ENCODE measurements around the gene LILRA1. TPM values are rescaled to one million over a fixed set of nuclear protein-coding genes. Genes with fewer than 3 reads are reported as not detected.

Gene LILRA1
- total RNA-seq, 1 experiment from 2014 or later = not detected

- no peak overlapping the region for H2AFZ ChIP-seq (ENCODE audit: low read depth, low read length, poor library complexity, severe bottlenecking)
- H3K4me3 ChIP-seq (replicated peaks in 1 of 2; ENCODE audit: low read depth in 1 of 2, low read length in 2 of 2) = no peak overlapping the region
- RAD21 ChIA-PET (ENCODE audit: low non-redundant PET in 1 of 2, low total read pairs in 2 of 2, uncharacterized antibody in 2 of 2, unreplicated experiment in 2 of 2) = no interaction called here
- no peak for DNase-seq (ENCODE audit: low read depth, low spot score)
- H3K36me3 ChIP-seq (ENCODE audit: control insufficient read depth in 1 of 2, insufficient read depth in 2 of 2, low read length in 2 of 2) = no peaks in the 10 kb centered on the region
- TF ChIP-seq CBX3 (IDR thresholded peaks at IDR 0.05; ENCODE audit: low read depth) = no peak
- no peak for TF ChIP-seq POLR2A (IDR thresholded peaks at IDR 0.05; ENCODE audit: borderline replicate concordance, extremely low read depth, insufficient read depth, insufficient read length)
- TF ChIP-seq YY1 (IDR thresholded peaks at IDR 0.05; ENCODE audit: extremely low read depth, insufficient replicate concordance, low read depth, low read length) = no peak
- intact Hi-C loops (cut with micrococcal nuclease) = loop anchor here (10.0 kb wide), 1 partner anchor 985 kb away; no protein-coding TSS in a partner anchor
- H3K9ac ChIP-seq (ENCODE audit: low read length) = no peak overlapping the region
- CTCF ChIA-PET = no interaction called here
- H3K9me2 ChIP-seq (ENCODE audit: insufficient read depth) = no peaks in the 10 kb centered on the region
- H3K27me3 ChIP-seq (ENCODE audit: insufficient read depth, low read length) = peaks cover 13% of the 10 kb centered on the region
- no peak overlapping the region for H3K27ac ChIP-seq (ENCODE audit: low read depth, low read length)
- ATAC-seq = peak; percentile 42; the same call in 1 of the 2 replicates
- no peak overlapping the region for H3K4me2 ChIP-seq (ENCODE audit: low read length)
- H3K4me1 ChIP-seq (ENCODE audit: control insufficient read depth in 1 of 2, insufficient read depth in 2 of 2, low read length in 2 of 2) = no peaks in the 10 kb centered on the region
- POLR2A ChIA-PET = no interaction called here
- no peaks in the 10 kb centered on the region for H3K79me2 ChIP-seq (ENCODE audit: insufficient read depth, low read length)
- BruUV-seq (replicated peaks) = no TSS peak
- H3K9me3 ChIP-seq (ENCODE audit: control insufficient read depth in 1 of 2, insufficient read depth in 1 of 2, low read depth in 1 of 2, low read length in 2 of 2) = no peaks in the 10 kb centered on the region
- no peaks in the 10 kb centered on the region for H4K20me1 ChIP-seq (ENCODE audit: insufficient read depth)
Observed at GRCh38 chr19:54650108-54650655, 56.8 kb downstream of the LILRA1 start.

Small RNAs within 50 kb of the gene (microRNA-seq; reads per million reads assigned to microRNA genes)
- not detected for gene MIR8061 (ENCODE audit: borderline number of aligned reads)

Other genes starting within 250 kb of the LILRA1 start
- 0.89 TPM for gene LAIR1, start 228.7 kb upstream of the LILRA1 start, total RNA-seq (2021; ENCODE audit: unreplicated experiment)
- 0.37 TPM for gene TTYH1, start 178.2 kb upstream of the LILRA1 start, total RNA-seq (2021; ENCODE audit: unreplicated experiment)
- 196 TPM for gene LENG8, start 144.4 kb upstream of the LILRA1 start, total RNA-seq (2021; ENCODE audit: unreplicated experiment)
- 9.0 TPM for gene LENG9, start 129.9 kb upstream of the LILRA1 start, total RNA-seq (2021; ENCODE audit: unreplicated experiment)
- 0.64 TPM for gene CDC42EP5, start 120.3 kb upstream of the LILRA1 start, total RNA-seq (2021; ENCODE audit: unreplicated experiment)
- not detected for gene LAIR2, start 90.8 kb upstream of the LILRA1 start, total RNA-seq (2021; ENCODE audit: unreplicated experiment)
- gene LILRA2, start 19.8 kb upstream of the LILRA1 start, total RNA-seq (2021; ENCODE audit: unreplicated experiment) = not detected
- gene LILRB1, start 36.9 kb downstream of the LILRA1 start, total RNA-seq (2021; ENCODE audit: unreplicated experiment) = not detected
- gene LILRB4, start 69.4 kb downstream of the LILRA1 start, total RNA-seq (2021; ENCODE audit: unreplicated experiment) = not detected
- gene KIR3DL3, start 130.8 kb downstream of the LILRA1 start, total RNA-seq (2021; ENCODE audit: unreplicated experiment) = not detected
- not detected for gene KIR2DL3, start 144.9 kb downstream of the LILRA1 start, total RNA-seq (2021; ENCODE audit: unreplicated experiment)
- gene KIR2DL1, start 176.2 kb downstream of the LILRA1 start, total RNA-seq (2021; ENCODE audit: unreplicated experiment) = not detected
- gene KIR2DL4, start 210.0 kb downstream of the LILRA1 start, total RNA-seq (2021; ENCODE audit: unreplicated experiment) = not detected
- gene KIR3DL1, start 222.8 kb downstream of the LILRA1 start, total RNA-seq (2021; ENCODE audit: unreplicated experiment) = not detected
- not detected for gene KIR2DS4, start 239.0 kb downstream of the LILRA1 start, total RNA-seq (2021; ENCODE audit: unreplicated experiment)